SK-N-SH (cell line): ENCODE results near the gene RHCE. TPM values are rescaled to one million over a fixed set of nuclear protein-coding genes. Genes with fewer than 3 reads are reported as not detected.
A peak's percentile ranks its signal among the peaks of the same experiment; 100 is the strongest.
"Not testable (repeated sequence)": the region's sequence is repeated elsewhere in the genome, so short reads cannot be mapped to it uniquely, and the experiment has no call there.

ENCODE experiments used
- CTCF ChIA-PET: fragments of 300-600, 350-600 bp; formaldehyde crosslinking; extraction: SDS; loops from one replicate; lab custom pipeline; 2021; lab: Yijun Ruan, JAX
- POLR2A ChIA-PET: fragments of 350-600 bp; sonication (Branson Sonifier 250); formaldehyde crosslinking; extraction: SDS; loops from one replicate; lab custom pipeline; 2020; ENCODE audit warnings: antibody characterized with exemption, inconsistent platforms; lab: Yijun Ruan, JAX
- DNase-seq: peaks from one replicate; pipeline ENCODE4 v3.0.0; 2012
- H2AFZ ChIP-seq: fragments of 200-600 bp; sonication (generic); 2 replicates; pipeline ENCODE4 v1.8.1; 2016; ENCODE audit warnings: antibody characterized with exemption, mild to moderate bottlenecking, low read depth
- H3F3A ChIP-seq: fragments of 200-600 bp; sonication (generic); replicated peaks from 2 replicates; pipeline ENCODE3; 2016; ENCODE audit warnings: antibody characterized with exemption, mild to moderate bottlenecking; ENCODE audit not compliant: insufficient read depth
- H3K27ac ChIP-seq, 2 experiments: fragments of 200-500 bp in 1 of 2; fragments of 200-600 bp in 1 of 2; sonication (Bioruptor generic) in 1 of 2; sonication (generic), shearing (Covaris generic) in 1 of 2; 2 replicates each; pipeline versions ENCODE4 v1.5.1 to v1.6.1; 2014 to 2016; ENCODE audit warnings: low read depth in 2 of 2, inconsistent platforms in 1 of 2, low read length in 1 of 2, mild to moderate bottlenecking in 1 of 2, mixed read lengths in 1 of 2
- H3K27me3 ChIP-seq: fragments of 200-600 bp; sonication (generic), shearing (Covaris generic); 2 replicates; pipeline ENCODE4 v1.6.1; 2016; ENCODE audit warnings: mixed run types; ENCODE audit not compliant: insufficient read depth
- H3K36me3 ChIP-seq, 2 experiments: fragments of 200-500 bp in 1 of 2; fragments of 200-600 bp in 1 of 2; sonication (Bioruptor generic) in 1 of 2; sonication (generic) in 1 of 2; replicated peaks in 1 of 2; 2 replicates each; pipeline versions ENCODE3 to v1.5.1; 2014 to 2016; ENCODE audit warnings: low read length in 1 of 2, mild to moderate bottlenecking in 1 of 2; ENCODE audit not compliant: insufficient read depth in 2 of 2, control insufficient read depth in 1 of 2
- H3K4me1 ChIP-seq, 2 experiments: fragments of 200-500 bp in 1 of 2; fragments of 200-600 bp in 1 of 2; sonication (Bioruptor generic) in 1 of 2; sonication (generic), shearing (Covaris generic) in 1 of 2; 2 replicates each; pipeline versions ENCODE4 v1.5.1 to v1.6.1; 2014 to 2016; ENCODE audit warnings: low read depth in 1 of 2, low read length in 1 of 2, mixed run types in 1 of 2; ENCODE audit not compliant: insufficient read depth in 2 of 2, control insufficient read depth in 1 of 2
- H3K4me2 ChIP-seq: fragments of 200-600 bp; sonication (generic), shearing (Covaris generic); 2 replicates; pipeline ENCODE4 v1.6.1; 2017; ENCODE audit warnings: mixed run types
- H3K4me3 ChIP-seq, 2 experiments: fragments of 200-500 bp in 1 of 2; fragments of 200-600 bp in 1 of 2; sonication (Bioruptor generic) in 1 of 2; sonication (generic), shearing (Covaris generic) in 1 of 2; 2 replicates each; pipeline versions ENCODE4 v1.5.1 to v1.8.1; 2014 to 2016; ENCODE audit warnings: low read depth in 2 of 2, inconsistent platforms in 1 of 2, low read length in 1 of 2, mild to moderate bottlenecking in 1 of 2, mixed read lengths in 1 of 2, moderate library complexity in 1 of 2
- H3K79me2 ChIP-seq: fragments of 200-600 bp; sonication (generic); 2 replicates; pipeline ENCODE4 v1.8.1; 2017; ENCODE audit warnings: mild to moderate bottlenecking; ENCODE audit not compliant: insufficient read depth
- H3K9ac ChIP-seq: fragments of 200-600 bp; sonication (generic); 2 replicates; pipeline ENCODE4 v1.6.1; 2017; ENCODE audit warnings: mixed run types
- H3K9me2 ChIP-seq: fragments of 200-600 bp; sonication (generic); 2 replicates; pipeline ENCODE4 v1.6.1; 2017; ENCODE audit warnings: mixed run types
- H3K9me3 ChIP-seq: fragments of 200-600 bp; sonication (generic); 2 replicates; pipeline ENCODE4 v1.6.1; 2017; ENCODE audit warnings: mixed run types, mild to moderate bottlenecking, moderate library complexity
- H4K20me1 ChIP-seq: fragments of 200-600 bp; sonication (generic); 2 replicates; pipeline ENCODE4 v1.6.1; 2017; ENCODE audit warnings: mild to moderate bottlenecking, mixed run types; ENCODE audit not compliant: insufficient read depth
- EZH2phosphoT487 ChIP-seq: fragments of 200-600 bp; sonication (generic); IDR thresholded peaks from 2 replicates; pipeline ENCODE4 v1.6.1; 2017; ENCODE audit warnings: low read depth, mixed run types, mild to moderate bottlenecking, antibody characterized with exemption, moderate library complexity, borderline replicate concordance
- FOSL2 ChIP-seq: IDR thresholded peaks from 2 replicates; pipeline ENCODE4 v1.4.0; 2012; ENCODE audit warnings: low read depth, mild to moderate bottlenecking, moderate library complexity, borderline replicate concordance
- GABPA ChIP-seq: IDR thresholded peaks from 2 replicates; pipeline ENCODE4 v1.4.0; 2012; ENCODE audit warnings: low read depth, mild to moderate bottlenecking
- JUND ChIP-seq: IDR thresholded peaks from 2 replicates; pipeline ENCODE4 v1.4.0; 2012
- MXI1 ChIP-seq: IDR thresholded peaks from 2 replicates; pipeline ENCODE4 v1.6.1; 2012; ENCODE audit warnings: mild to moderate bottlenecking, low read depth, low read length, improper control_type of control experiment
- NRF1 ChIP-seq: IDR thresholded peaks from 2 replicates; pipeline ENCODE4 v1.6.1; 2012; ENCODE audit warnings: low read depth, mild to moderate bottlenecking, low read length
- POLR2AphosphoS5 ChIP-seq: IDR thresholded peaks from 2 replicates; pipeline ENCODE4 v1.6.1; 2012; ENCODE audit warnings: low read depth, low read length
- SIN3A ChIP-seq: IDR thresholded peaks from 2 replicates; pipeline ENCODE4 v1.6.1; 2012; ENCODE audit warnings: low read depth, mild to moderate bottlenecking, low read length, moderate library complexity, borderline replicate concordance
- SMC3 ChIP-seq: IDR thresholded peaks from 2 replicates; pipeline ENCODE4 v1.6.1; 2012; ENCODE audit warnings: low read depth, low read length, improper control_type of control experiment
- TAF1 ChIP-seq: IDR thresholded peaks from 2 replicates; pipeline ENCODE4 v1.6.1; 2012; ENCODE audit warnings: low read depth, mild to moderate bottlenecking, low read length, moderate library complexity, borderline replicate concordance
- TEAD4 ChIP-seq: IDR thresholded peaks from 2 replicates; pipeline ENCODE4 v1.4.0; 2012; ENCODE audit warnings: mild to moderate bottlenecking, borderline replicate concordance; ENCODE audit not compliant: insufficient read depth
- WGBS: methylation state at CpG from one replicate; pipeline ENCODE4 v1.1.6; 2017; ENCODE audit warnings: low lambda C conversion rate; 5-methylcytosine and 5-hydroxymethylcytosine counted together
- polyA plus RNA-seq, 3 experiments: library from polyadenylated mRNA; depleted of rRNA; stranded (reverse); fragments of >200 nt; gene quantifications; 2 replicates each; pipeline ENCODE4 v1.2.3, GENCODE V29; 2012
- TF ChIP-seq, protein P1 (sequence below): IDR thresholded peaks from 2 replicates; pipeline ENCODE4 v1.4.0; 2012; ENCODE audit warnings: low read depth, borderline replicate concordance
- TF ChIP-seq, protein P2 (sequence below): IDR thresholded peaks from 2 replicates; pipeline ENCODE4 v1.6.1; 2012; ENCODE audit warnings: mild to moderate bottlenecking, low read depth, low read length, moderate library complexity
- TF ChIP-seq, protein P3 (sequence below): IDR thresholded peaks from 2 replicates; pipeline ENCODE4 v1.4.0; 2012; ENCODE audit warnings: low read depth
- TF ChIP-seq, protein P4 (sequence below): IDR thresholded peaks from 2 replicates; pipeline ENCODE4 v1.4.0; 2012; ENCODE audit warnings: low read depth, borderline replicate concordance

Gene RHCE
- polyA plus RNA-seq, 1 of the 3 experiments (the other 2 are of a cell fraction): 0.54 TPM

DNA sequence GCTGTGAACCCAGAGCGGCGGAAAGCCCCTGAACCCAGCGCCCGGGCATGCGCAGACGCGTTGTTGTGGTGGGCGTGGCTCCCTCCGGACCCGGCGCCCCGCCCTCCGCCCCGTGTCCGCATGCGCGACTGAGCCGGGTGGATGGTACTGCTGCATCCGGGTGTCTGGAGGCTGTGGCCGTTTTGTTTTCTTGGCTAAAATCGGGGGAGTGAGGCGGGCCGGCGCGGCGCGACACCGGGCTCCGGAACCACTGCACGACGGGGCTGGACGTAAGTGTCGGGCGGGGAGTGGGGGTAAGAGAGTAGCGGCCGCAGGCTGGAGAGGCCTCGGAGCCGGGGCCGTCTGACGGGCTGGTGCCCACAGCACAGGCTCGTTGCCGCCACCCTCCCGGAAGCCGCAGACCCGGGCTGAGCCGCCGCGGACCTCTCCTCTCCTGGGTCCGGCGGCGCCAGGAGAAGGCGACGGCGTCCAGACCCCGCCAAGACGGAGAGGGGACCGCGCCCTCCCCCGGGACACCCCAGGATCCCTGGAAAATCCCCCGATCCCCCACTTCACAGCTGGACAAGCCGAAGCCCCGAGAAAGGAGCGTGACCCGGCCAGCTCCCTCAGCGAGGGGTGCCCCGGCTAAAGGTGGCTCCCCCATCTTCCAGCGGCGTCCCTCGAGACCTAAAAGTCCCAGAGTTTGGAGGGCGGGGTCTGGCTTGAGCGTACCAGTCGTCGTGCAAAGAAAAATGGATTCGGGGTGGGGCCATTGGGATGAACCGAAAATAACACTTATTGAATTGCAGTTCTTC is 82.2 kb downstream of the RHCE start, which contains the start of gene TMEM50A:
Gene TMEM50A, plus strand, starts transcription at position 147 of the 794 bp plus-strand sequence. CDS start 2,153 bp downstream, outside the sequence.
- WGBS: 2% methylated on average over 25 of the region's 75 CpGs
- peaks cover 3 to 25% of the 10 kb centered on the region in 2 experiments; a peak in 3 of 4 replicates for H3K4me1 ChIP-seq
- H3K9me2 ChIP-seq: no peaks in the 10 kb centered on the region
- H3K4me3 ChIP-seq: peak within 1 kb of the TSS; percentile 90 to 93
- ChIA-PET CTCF (no interaction called here), POLR2A (interaction anchor here (0.8 kb wide), 1 partner anchor 91 kb away, joined by 3 read pairs; the partner anchor contains the start of gene RSRP1)
- peaks cover 68% of the 10 kb centered on the region for H3K79me2 ChIP-seq
- H3K9me3 ChIP-seq: no peaks in the 10 kb centered on the region
- H3K27ac ChIP-seq: peak within 1 kb of the TSS; percentile 96 to 97
- DNase-seq: peak; percentile 95
- peaks cover 26% of the 10 kb centered on the region for H3F3A ChIP-seq
- H3K36me3 ChIP-seq: peaks cover 9 to 30% of the 10 kb centered on the region in 2 experiments
- no peak for TF ChIP-seq MXI1
- TF ChIP-seq NRF1: peak; percentile 59
- TF ChIP-seq, protein P1, sequence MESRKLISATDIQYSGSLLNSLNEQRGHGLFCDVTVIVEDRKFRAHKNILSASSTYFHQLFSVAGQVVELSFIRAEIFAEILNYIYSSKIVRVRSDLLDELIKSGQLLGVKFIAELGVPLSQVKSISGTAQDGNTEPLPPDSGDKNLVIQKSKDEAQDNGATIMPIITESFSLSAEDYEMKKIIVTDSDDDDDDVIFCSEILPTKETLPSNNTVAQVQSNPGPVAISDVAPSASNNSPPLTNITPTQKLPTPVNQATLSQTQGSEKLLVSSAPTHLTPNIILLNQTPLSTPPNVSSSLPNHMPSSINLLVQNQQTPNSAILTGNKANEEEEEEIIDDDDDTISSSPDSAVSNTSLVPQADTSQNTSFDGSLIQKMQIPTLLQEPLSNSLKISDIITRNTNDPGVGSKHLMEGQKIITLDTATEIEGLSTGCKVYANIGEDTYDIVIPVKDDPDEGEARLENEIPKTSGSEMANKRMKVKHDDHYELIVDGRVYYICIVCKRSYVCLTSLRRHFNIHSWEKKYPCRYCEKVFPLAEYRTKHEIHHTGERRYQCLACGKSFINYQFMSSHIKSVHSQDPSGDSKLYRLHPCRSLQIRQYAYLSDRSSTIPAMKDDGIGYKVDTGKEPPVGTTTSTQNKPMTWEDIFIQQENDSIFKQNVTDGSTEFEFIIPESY: no peak
- peak; percentile 57; the same call in 1 of the 2 replicates for TF ChIP-seq SIN3A
- no peak for TF ChIP-seq EZH2phosphoT487
- TF ChIP-seq, protein P2, sequence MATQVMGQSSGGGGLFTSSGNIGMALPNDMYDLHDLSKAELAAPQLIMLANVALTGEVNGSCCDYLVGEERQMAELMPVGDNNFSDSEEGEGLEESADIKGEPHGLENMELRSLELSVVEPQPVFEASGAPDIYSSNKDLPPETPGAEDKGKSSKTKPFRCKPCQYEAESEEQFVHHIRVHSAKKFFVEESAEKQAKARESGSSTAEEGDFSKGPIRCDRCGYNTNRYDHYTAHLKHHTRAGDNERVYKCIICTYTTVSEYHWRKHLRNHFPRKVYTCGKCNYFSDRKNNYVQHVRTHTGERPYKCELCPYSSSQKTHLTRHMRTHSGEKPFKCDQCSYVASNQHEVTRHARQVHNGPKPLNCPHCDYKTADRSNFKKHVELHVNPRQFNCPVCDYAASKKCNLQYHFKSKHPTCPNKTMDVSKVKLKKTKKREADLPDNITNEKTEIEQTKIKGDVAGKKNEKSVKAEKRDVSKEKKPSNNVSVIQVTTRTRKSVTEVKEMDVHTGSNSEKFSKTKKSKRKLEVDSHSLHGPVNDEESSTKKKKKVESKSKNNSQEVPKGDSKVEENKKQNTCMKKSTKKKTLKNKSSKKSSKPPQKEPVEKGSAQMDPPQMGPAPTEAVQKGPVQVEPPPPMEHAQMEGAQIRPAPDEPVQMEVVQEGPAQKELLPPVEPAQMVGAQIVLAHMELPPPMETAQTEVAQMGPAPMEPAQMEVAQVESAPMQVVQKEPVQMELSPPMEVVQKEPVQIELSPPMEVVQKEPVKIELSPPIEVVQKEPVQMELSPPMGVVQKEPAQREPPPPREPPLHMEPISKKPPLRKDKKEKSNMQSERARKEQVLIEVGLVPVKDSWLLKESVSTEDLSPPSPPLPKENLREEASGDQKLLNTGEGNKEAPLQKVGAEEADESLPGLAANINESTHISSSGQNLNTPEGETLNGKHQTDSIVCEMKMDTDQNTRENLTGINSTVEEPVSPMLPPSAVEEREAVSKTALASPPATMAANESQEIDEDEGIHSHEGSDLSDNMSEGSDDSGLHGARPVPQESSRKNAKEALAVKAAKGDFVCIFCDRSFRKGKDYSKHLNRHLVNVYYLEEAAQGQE: no peak
- peak; percentile 67 for TF ChIP-seq POLR2AphosphoS5
- TF ChIP-seq, protein P3, sequence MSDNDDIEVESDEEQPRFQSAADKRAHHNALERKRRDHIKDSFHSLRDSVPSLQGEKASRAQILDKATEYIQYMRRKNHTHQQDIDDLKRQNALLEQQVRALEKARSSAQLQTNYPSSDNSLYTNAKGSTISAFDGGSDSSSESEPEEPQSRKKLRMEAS: 0 out of 2 replicates have a peak, but pooled peaks have one; percentile 18
- TF ChIP-seq GABPA: peak; percentile 25
- TF ChIP-seq FOSL2: no peak
- peak; percentile 60; the same call in 1 of the 2 replicates for TF ChIP-seq TAF1
- TF ChIP-seq JUND: no peak
- TF ChIP-seq TEAD4: no peak
- no peak for TF ChIP-seq SMC3
- TF ChIP-seq, protein P4, sequence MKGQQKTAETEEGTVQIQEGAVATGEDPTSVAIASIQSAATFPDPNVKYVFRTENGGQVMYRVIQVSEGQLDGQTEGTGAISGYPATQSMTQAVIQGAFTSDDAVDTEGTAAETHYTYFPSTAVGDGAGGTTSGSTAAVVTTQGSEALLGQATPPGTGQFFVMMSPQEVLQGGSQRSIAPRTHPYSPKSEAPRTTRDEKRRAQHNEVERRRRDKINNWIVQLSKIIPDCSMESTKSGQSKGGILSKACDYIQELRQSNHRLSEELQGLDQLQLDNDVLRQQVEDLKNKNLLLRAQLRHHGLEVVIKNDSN: no peak
- H3K27me3 ChIP-seq: no peaks in the 10 kb centered on the region
- H3K4me2 ChIP-seq: peak within 1 kb of the TSS; percentile 81
- peaks cover 31% of the 10 kb centered on the region; the same call in 1 of the 2 replicates for H4K20me1 ChIP-seq
- peak within 1 kb of the TSS; percentile 64 for H2AFZ ChIP-seq
- H3K9ac ChIP-seq: peak within 1 kb of the TSS; percentile 96

DNA sequence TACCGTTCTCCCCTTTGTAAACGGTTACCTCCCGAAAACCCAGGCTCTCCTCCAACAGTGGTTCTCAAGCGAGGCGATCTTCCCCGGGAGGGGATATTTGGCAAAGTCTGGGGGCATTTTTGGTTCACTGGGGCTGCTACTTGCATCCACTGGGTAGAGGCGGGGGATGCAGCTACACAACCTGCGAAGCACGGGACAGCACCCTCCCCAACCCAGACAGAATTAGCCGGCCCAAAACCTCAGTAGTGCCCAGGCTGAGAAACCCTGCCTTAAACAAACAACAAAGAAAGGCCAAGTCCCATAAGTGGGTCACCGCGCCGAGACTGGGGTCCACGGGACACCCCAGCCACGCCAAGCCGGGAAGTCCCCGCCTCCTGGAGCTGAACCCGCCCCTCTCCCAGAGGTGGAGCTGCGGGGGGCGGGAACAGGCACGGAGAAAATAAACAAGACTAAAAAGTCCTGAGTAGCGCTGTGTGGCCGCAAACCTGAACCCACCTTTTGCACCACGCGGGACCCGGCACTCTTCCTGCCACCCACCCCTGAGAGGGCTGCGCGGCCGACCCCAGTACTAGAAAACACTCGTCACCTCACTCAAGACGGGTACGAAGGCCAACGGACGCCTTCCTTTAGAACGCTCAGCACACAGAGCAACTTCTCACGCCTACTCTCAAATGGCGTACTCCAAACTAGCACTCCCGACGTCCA is 83.0 kb downstream of the RHCE start:
- peak overlapping the region; percentile 81; the same call in 1 of the 2 replicates for H3K4me2 ChIP-seq
- H3K27ac ChIP-seq: peak overlapping the region; percentile 82 to 97
- CTCF ChIA-PET, DNase-seq, H2AFZ ChIP-seq, H3K9me2 ChIP-seq, H3K9me3 ChIP-seq, H3K27me3 ChIP-seq: not testable (repeated sequence)
- H3K36me3 ChIP-seq: peaks cover 3 to 23% of the 10 kb centered on the region in 2 experiments
- peaks cover 19% of the 10 kb centered on the region for H3F3A ChIP-seq
- peaks cover 3 to 22% of the 10 kb centered on the region in 2 experiments; a peak in 2 of 4 replicates for H3K4me1 ChIP-seq
- H4K20me1 ChIP-seq: peaks cover 24% of the 10 kb centered on the region; the same call in 1 of the 2 replicates
- H3K9ac ChIP-seq: peak overlapping the region; percentile 96
- POLR2A ChIA-PET: interaction anchor here (0.8 kb wide), 1 partner anchor 90 kb away, joined by 3 read pairs; the partner anchor contains the start of gene RSRP1
- H3K4me3 ChIP-seq: peak overlapping the region; percentile 90 to 93
- 0% methylated on average over 8 of the region's 39 CpGs for WGBS
- peaks cover 68% of the 10 kb centered on the region for H3K79me2 ChIP-seq
